Heart left ventricle (tissue), 16 donors: ENCODE results near the gene ITFG2. TPM values are rescaled to one million over a fixed set of nuclear protein-coding genes. Genes with fewer than 3 reads are reported as not detected.

Source experiments
- ATAC-seq, 4 donors: fragments of 200-7000 bp; cut with Tn5 transposase; one replicate each; pipeline ENCODE4 v1.9.1; 2020 to 2022; ENCODE audit warnings: moderate library complexity in 4 of 4, mild to moderate bottlenecking in 3 of 4, moderate number of reproducible peaks in 1 of 4
- DNase-seq, 5 donors: peaks; one replicate each; pipeline ENCODE4 v3.0.0-alpha.2; 2020
- H3K27ac ChIP-seq, 12 donors: fragments of 200-600 bp; sonication (generic) in 4 of 12; one replicate each; pipeline versions ENCODE4 v1.5.0 to v1.8.0; 2016 to 2022; ENCODE audit warnings: mild to moderate bottlenecking in 2 of 12
- H3K27me3 ChIP-seq, 9 donors: fragments of 200-600 bp; sonication (generic) in 2 of 9; one replicate each; pipeline versions ENCODE4 v1.5.1 to v1.8.0; 2016 to 2022; ENCODE audit warnings: mild to moderate bottlenecking in 3 of 9
- H3K36me3 ChIP-seq, 9 donors: fragments of 200-600 bp; sonication (generic) in 2 of 9; one replicate each; pipeline versions ENCODE4 v1.5.0 to v1.8.0; 2018 to 2022; ENCODE audit warnings: mild to moderate bottlenecking in 2 of 9
- H3K4me1 ChIP-seq, 12 donors: fragments of 200-600 bp; sonication (generic) in 4 of 12; one replicate each; pipeline versions ENCODE4 v1.5.0 to v1.8.0; 2016 to 2022; ENCODE audit warnings: mild to moderate bottlenecking in 3 of 12
- H3K4me3 ChIP-seq, 12 donors: fragments of 200-600 bp; sonication (generic) in 4 of 12; one replicate each; pipeline versions ENCODE4 v1.5.0 to v1.8.0; 2017 to 2022; ENCODE audit warnings: mild to moderate bottlenecking in 9 of 12, moderate library complexity in 4 of 12
- H3K9me3 ChIP-seq, 12 donors: fragments of 200-600 bp; sonication (generic) in 4 of 12; one replicate each; pipeline versions ENCODE4 v1.5.0 to v1.8.0; 2016 to 2022; ENCODE audit warnings: mild to moderate bottlenecking in 1 of 12
- CTCF ChIP-seq, 12 donors: fragments of 200-600 bp; sonication (generic) in 4 of 12; IDR thresholded peaks; one replicate each; pipeline versions ENCODE4 v1.5.0 to v1.8.0; 2018 to 2022; ENCODE audit warnings: antibody characterized with exemption in 12 of 12, mild to moderate bottlenecking in 5 of 12
- POLR2A ChIP-seq, 2 donors: fragments of 450-650 bp; IDR thresholded peaks; one replicate each; pipeline ENCODE4 v1.6.1; 2017; ENCODE audit warnings: antibody characterized with exemption in 2 of 2, mild to moderate bottlenecking in 2 of 2, moderate library complexity in 2 of 2
- WGBS, 4 donors: extraction: QIAGEN DNeasy Blood & Tissue Kit in 2 of 4; methylation state at CpG; one replicate each; pipeline versions ENCODE4 v1.1.5 to v1.1.7; 2013 to 2018; 5-methylcytosine and 5-hydroxymethylcytosine counted together
- intact Hi-C, 10 donors: fragments of 100-400 bp; cut with DNase I; formaldehyde crosslinking; loops; one replicate each; pipeline versions ENCODE4 v1.11.1 to v1.14.2; 2022
- polyA plus RNA-seq, 2 donors: library from polyadenylated mRNA; stranded (reverse); fragments of 200-250 nt; gene quantifications; one replicate each; pipeline ENCODE4 v1.2.3, GENCODE V29; 2013
- total RNA-seq, 9 donors: library from RNA; depleted of rRNA in 2 of 9; stranded (reverse); fragments of >200 nt in 2 of 9; fragmentation: NEBNext Ultra II Directional in 3 of 9; extraction: Animal tissue kit (Norgen Biotek cat#: 25700) in 3 of 9; gene quantifications; one replicate each; pipeline versions ENCODE4 v1.1.0 to v1.2.4, GENCODE V29; 2016 to 2023
- donor health status: ischemic (EF 13 %, LVEDD 7.1; RV severe dilation, severe dysfunction).
- donor health status: healthy with polysubstance abuse.
- donor health status: DM: no; HTN: yes; CAD: no.
- donor health status: DM: no; HTN: no; CAD: no.
- donor health status: ischemic (EF 25% LVEDD 6.9; RV normal size, moderate dysfunction).
- donor health status: ischemic (EF 25% LVEDD 5.7; RV mildly dilated, moderate dysfunction).
- donor health status: healthy.
- donor health status: DM: yes; HTN: yes; CAD: no.
- donor health status: ischemic (EF 35%, LVEDD 5.7; RV mildly dilated, moderate dysfunction).
- donor health status: nonischemic (EF 11% LVEDD 7.7; RV severe dilation, severe dysfunction).
- donor health status: DM: yes; HTN: yes; CAD: no.
- donor health status: PGD.
- donor health status: ischemic (EF 29% LVEDD 5.4; RV normal size, mild dysfunction).
- donor health status: nonischemic (EF 23%, LVEDD 6.1; RV moderate dilation, normal function).

Gene ITFG2
- total and polyA plus RNA-seq, 11 donors: 7.6 to 21.7 (median 12.1) TPM

GRCh38 chr12:2854669-2855453, 42.4 kb downstream of the ITFG2 start:
- H3K4me1 ChIP-seq: peaks cover 0 to 3% (median 0%) of the 10 kb centered on the region in 12 donors
- H3K27me3 ChIP-seq: no peaks in the 10 kb centered on the region
- DNase-seq: no peak
- no peak for ATAC-seq
- TF ChIP-seq CTCF (IDR thresholded peaks at IDR 0.05) (no peak), POLR2A (IDR thresholded peaks at IDR 0.05) (no peak)
- no peak overlapping the region for H3K4me3 ChIP-seq
- peaks cover 0 to 20% (median 0%) of the 10 kb centered on the region in 9 donors for H3K36me3 ChIP-seq
- 91 to 93% (median 92%) methylated on average over 21 to 25 of the region's 25 CpGs for WGBS, 4 donors
- H3K27ac ChIP-seq: no peak overlapping the region
- H3K9me3 ChIP-seq: no peaks in the 10 kb centered on the region
- intact Hi-C loops: loop anchor here in 9 of 10 donors (5.0 to 10.0 kb wide), 5 partner anchors 87 to 182 kb away; no protein-coding TSS in a partner anchor

- Histone ChIP-seq H3K27ac (no peak overlapping the region), H3K27me3 (no peaks in the 10 kb centered on the region), H3K36me3 (peaks cover 0 to 20% (median 0%) of the 10 kb centered on the region in 9 donors), H3K9me3 (no peaks in the 10 kb centered on the region), H3K4me1 (peaks cover 0 to 3% (median 0%) of the 10 kb centered on the region in 12 donors), H3K4me3 (no peak overlapping the region)
- 88 to 98% (median 95%) methylated on average over 7 of the region's 7 CpGs for WGBS, 4 donors
- ATAC-seq (no peak), DNase-seq (no peak)
- intact Hi-C loops: loop anchor here in 9 of 10 donors (5.0 to 10.0 kb wide), 4 partner anchors 87 to 179 kb away; no protein-coding TSS in a partner anchor
- no peak for TF ChIP-seq CTCF (IDR thresholded peaks at IDR 0.05)
- TF ChIP-seq POLR2A (IDR thresholded peaks at IDR 0.05): no peak
These were observed 43.1 kb downstream of the ITFG2 start for GRCh38 chr12:2855546-2855945.

GRCh38 chr12:2856051-2856450, 43.6 kb downstream of the ITFG2 start:
- Histone ChIP-seq H3K27me3 (no peaks in the 10 kb centered on the region), H3K4me3 (no peak overlapping the region), H3K4me1 (peaks cover 0 to 3% (median 0%) of the 10 kb centered on the region in 12 donors), H3K36me3 (peaks cover 0 to 20% (median 0%) of the 10 kb centered on the region in 9 donors), H3K9me3 (no peaks in the 10 kb centered on the region), H3K27ac (no peak overlapping the region)
- no peak for DNase-seq
- TF ChIP-seq POLR2A (IDR thresholded peaks at IDR 0.05): no peak
- no peak for TF ChIP-seq CTCF (IDR thresholded peaks at IDR 0.05)
- intact Hi-C loops: loop anchor here in 9 of 10 donors (5.0 to 10.0 kb wide), 4 partner anchors 86 to 179 kb away; no protein-coding TSS in a partner anchor
- WGBS, 4 donors: 87 to 94% (median 91%) methylated on average over 3 of the region's 3 CpGs
- ATAC-seq: no peak

- no peaks in the 10 kb centered on the region for H3K27me3 ChIP-seq
- 82 to 100% (median 94%) methylated on average over 2 to 3 of the region's 3 CpGs for WGBS, 4 donors
- peaks cover 0 to 3% (median 0%) of the 10 kb centered on the region in 12 donors for H3K4me1 ChIP-seq
- H3K4me3 ChIP-seq: no peak within 1 kb of the TSS
- intact Hi-C loops: loop anchor here in 9 of 10 donors (5.0 to 10.0 kb wide), 4 partner anchors 85 to 178 kb away; no protein-coding TSS in a partner anchor
- H3K36me3 ChIP-seq: peaks cover 0 to 20% (median 0%) of the 10 kb centered on the region in 9 donors
- no peaks in the 10 kb centered on the region for H3K9me3 ChIP-seq
- ATAC-seq (no peak), DNase-seq (no peak)
- H3K27ac ChIP-seq: no peak within 1 kb of the TSS
- TF ChIP-seq CTCF (IDR thresholded peaks at IDR 0.05) (no peak), POLR2A (IDR thresholded peaks at IDR 0.05) (no peak)
These were observed 44.6 kb downstream of the ITFG2 start, which contains the start of gene TEX52 for GRCh38 chr12:2857021-2857431. Gene TEX52 (minus strand): TSS chr12:2857039. CDS start chr12:2857026, 13 bp downstream.
